DMS114 treated with DMSO at 0.1 percent for 48 hours (cell line): ENCODE data around the gene ATG13.

Experiments
- DNase-seq: peaks from one replicate; lab custom pipeline; 2025; ENCODE audit not compliant: unreplicated experiment; lab: John Stamatoyannopoulos, UW

The ATG13 gene

GRCh38 chr11:46604796-46605195 is 12.6 kb upstream of the ATG13 start:
- no peak for DNase-seq

GRCh38 chr11:46607516-46607915 is 9.8 kb upstream of the ATG13 start:
- no peak for DNase-seq

GRCh38 chr11:46609386-46609785 is 8.0 kb upstream of the ATG13 start:
- DNase-seq: no peak

GRCh38 chr11:46611526-46612304 is 5.6 kb upstream of the ATG13 start:
- DNase-seq: no peak

DNA sequence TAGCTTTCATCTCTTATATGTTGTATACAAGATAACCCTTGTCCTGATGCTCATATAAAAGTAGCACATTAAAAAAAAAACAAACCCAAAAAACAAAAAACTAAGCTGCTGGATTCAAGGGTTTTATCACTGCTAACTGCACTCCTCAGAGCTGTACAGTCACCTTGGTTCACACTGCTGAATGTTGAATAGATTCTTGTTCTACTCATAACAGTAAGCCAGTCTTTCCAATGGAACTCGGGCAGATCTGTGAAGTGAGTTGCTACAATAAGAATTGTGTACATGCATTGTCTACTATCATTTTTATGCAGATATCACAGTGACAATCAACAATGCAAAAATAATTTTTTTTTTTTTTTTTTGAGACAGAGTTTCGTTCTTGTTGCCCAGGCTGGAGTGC is 5.0 kb upstream of the ATG13 start:
- DNase-seq: no peak

DNA sequence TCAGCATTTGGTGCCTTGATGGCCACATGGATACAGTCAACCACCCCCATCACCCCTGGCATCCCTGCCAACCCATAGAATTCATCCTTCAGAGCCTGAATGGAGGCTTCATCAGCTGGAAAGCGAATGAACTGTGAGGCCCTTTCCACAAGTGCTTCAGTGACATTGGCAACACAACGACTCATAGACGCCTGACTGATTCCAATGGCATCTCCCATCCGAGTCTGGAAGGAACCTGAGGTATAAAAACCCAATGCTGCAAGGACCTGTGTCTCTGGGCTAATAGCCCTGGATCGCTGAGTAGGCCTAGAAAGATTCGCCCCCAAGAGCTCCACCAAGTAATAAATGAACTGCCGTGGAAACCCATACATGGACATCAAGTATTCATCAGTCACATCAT is 1.6 kb upstream of the ATG13 start:
- no peak for DNase-seq

GRCh38 chr11:46616551-46617133 is 711 bp upstream of the ATG13 start:
- DNase-seq: no peak

GRCh38 chr11:46617972-46618314 is 590 bp downstream of the ATG13 start:
- no peak for DNase-seq

DNA sequence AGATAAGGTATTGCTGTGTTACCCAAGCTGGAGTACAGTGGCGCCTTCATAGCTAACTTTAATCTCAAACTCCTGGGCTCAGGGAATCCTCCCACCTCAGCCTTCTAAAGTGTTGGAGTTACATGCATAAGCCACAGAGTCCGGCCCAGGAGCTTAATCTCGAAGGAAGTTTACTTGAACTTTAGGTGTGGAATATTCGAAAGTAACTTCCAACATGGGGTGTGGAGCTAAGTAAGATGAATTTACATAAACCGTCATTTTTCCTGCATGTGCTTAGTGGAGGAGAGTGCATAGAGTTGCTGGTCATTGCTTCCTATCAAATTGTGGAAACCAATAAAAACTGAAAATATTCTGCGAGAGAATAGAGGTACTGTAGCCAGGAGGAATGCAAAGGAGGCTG is 1.5 kb downstream of the ATG13 start:
- DNase-seq: no peak

- DNase-seq: no peak
Measured at GRCh38 chr11:46625406-46625805, 8.1 kb downstream of the ATG13 start.

GRCh38 chr11:46628961-46629360 is 11.6 kb downstream of the ATG13 start:
- DNase-seq: no peak

- DNase-seq: no peak
Measured at GRCh38 chr11:46630237-46630636, 12.9 kb downstream of the ATG13 start.

DNA sequence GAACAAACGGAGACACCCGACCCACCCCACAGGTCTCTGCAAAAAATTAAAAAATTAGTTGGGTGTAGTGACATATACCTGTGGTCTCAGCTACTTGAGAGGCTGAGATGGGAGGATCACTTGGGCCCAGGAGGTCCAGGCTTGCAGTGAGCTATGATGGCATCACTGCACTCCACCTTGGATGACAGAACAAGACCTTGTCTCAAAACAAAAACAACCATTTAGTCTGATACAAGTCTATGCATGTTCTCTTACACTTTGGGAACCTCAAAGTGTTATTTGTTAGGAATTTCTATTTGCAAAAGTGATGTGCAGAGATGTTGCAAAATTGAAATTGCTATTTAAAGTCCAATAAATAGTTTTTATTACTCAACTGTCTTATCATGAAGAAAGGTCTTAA is 14.3 kb downstream of the ATG13 start:
- no peak for DNase-seq

DNA sequence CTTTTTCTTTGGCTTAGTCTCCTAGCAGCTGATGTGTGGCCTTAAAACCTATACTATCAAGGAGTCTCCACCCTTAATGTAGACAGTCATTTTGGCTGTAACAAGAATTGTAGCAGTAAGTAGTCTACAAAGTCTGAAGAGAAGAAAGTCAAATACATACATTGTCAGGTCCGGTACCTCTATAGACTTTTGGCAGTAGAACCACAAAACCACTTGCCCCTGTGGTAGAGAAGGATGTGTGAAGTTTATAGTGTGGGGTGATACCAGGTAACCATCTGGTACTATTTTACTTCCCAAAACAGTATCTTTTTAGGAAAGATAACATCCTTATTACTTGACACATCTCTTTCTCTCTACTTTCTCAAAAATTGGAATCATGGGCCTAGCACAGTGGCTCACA is 15.1 kb downstream of the ATG13 start:
- DNase-seq: no peak

GRCh38 chr11:46633291-46634217 is 16.2 kb downstream of the ATG13 start:
- no peak for DNase-seq

- no peak for DNase-seq
Measured at GRCh38 chr11:46635557-46636139, 18.3 kb downstream of the ATG13 start.

DNA sequence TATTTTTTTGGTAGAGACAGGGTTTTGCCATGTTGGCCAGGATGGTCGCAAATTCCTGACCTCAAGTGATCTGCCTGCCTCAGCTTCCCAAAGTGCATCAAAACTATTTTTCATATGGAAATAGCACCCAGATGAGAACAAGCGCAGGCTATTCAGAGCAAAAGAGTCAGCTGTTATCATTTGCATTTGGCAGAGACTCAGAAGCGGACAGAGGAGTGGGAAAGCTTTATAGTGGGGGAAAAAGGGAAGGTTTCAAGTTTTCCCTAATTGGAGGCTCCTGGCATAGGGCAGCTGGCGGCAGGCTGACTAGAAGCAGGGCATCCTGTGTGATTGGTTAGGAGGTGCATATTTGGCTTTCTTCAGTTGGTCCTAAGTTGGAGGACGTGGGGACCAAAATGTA is 20.2 kb downstream of the ATG13 start:
- no peak for DNase-seq

GRCh38 chr11:46639197-46639839 is 22.0 kb downstream of the ATG13 start:
- no peak for DNase-seq

GRCh38 chr11:46640036-46640788 is 22.9 kb downstream of the ATG13 start:
- no peak for DNase-seq

DNA sequence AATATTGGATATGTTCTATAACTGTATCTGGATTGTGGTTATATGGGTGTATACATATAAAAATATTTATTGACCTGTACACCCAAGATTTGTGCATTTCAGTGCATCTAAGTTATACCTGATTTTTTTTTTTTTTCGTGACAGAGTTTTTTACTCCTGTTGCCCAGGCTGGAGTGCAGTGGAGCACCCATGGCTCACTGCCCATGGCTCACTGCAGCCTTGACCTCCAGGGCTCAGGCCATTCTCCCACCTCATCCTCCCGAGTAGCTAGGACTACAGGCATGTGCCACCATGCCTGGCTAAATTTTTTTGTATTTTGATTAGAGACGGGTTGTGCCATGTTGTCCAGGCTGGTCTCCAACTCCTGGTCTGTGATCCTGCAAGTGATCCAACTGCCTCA is 24.3 kb downstream of the ATG13 start:
- DNase-seq: no peak
